HG03469 (cell line): ENCODE data around the gene KCNQ4.

Experiments
- ATAC-seq: cut with Tn5 transposase; IDR thresholded peaks from one replicate; pipeline ENCODE4 v1.9.1; 2021; ENCODE audit warnings: mild to moderate bottlenecking, moderate library complexity, moderate number of reproducible peaks; ENCODE audit not compliant: unreplicated experiment

The KCNQ4 gene

GRCh38 chr1:40776236-40777072 lies 7.1 kb upstream of the KCNQ4 start:
- no peak for ATAC-seq

DNA sequence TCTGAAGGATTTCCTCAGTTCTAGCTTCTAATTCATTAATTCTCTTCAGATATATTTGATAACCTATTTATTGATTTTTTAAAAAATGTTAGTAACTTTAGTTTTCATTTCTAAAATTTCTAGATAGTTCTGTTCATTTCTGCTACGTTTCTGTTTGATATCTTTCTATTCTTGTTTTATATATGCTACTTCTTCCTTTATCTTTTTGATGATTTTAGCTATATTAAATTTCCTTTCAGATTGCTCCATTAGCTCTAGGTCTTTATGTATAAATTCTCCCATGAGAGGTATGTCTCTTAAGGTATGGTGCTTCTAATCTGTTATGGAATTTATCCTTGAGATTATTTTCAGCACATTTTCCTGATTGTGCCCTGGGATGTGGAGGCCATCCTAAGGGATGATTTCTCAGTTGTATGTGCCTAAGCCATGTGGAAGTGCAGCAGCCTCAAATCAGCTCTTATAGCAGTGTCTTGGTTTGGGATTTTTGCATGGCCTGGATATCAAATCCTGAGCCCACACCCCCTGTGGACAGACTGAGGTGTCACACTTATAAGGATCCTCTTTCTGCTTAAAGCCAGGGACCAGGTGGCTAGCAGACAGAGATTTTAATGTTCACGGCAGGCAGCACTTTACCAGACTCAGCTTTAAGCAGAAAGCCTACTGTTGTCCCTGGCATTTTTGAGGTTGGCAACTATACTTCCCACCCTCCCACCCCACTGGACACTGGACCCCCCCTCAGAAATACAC lies 6.2 kb upstream of the KCNQ4 start:
- no peak for ATAC-seq

DNA sequence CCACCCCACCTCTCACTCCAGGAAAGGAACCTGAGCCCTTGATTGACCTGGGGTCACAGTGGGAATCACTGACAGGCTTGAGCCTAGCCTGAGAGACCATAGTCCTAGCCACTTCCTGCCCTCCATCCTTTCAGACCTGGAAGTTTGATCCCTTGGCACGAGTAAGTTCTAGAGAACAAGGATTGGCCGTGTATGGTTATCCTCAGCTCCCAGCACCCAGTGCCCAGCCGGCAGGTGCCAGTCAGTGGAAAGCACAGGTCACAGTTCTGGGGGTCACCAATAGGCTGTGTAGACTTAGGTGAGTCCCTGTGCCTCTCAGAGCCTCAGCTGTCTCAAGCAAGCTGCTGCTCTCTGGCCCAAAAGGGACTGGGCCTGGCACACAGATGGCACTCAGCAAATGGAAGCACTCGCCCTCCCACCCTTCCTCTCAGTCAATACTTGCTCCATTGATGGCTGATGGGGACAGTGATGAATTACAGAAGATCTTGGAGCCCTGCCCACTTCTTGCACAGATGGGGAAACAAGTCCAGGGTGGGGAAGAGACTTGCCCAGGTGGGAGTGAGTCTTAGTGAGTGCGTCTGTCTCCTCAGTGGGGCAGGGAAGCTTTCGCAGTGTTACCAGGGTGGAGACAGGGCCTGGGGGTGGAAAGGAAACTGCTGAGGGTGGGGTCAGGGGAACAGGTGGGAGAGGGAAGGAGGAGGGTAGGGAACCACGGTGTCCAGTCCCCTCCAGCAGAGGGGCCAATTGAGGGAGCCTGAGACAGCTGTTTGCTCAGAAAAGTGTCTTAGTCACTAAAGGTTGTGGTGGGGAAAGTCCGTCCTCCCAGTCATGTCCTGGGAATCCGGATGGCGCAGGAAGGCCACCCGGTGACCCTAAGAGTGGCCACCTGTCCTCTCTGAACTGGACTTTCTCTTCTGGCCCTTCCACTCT lies 2.6 kb upstream of the KCNQ4 start:
- ATAC-seq: no peak

DNA sequence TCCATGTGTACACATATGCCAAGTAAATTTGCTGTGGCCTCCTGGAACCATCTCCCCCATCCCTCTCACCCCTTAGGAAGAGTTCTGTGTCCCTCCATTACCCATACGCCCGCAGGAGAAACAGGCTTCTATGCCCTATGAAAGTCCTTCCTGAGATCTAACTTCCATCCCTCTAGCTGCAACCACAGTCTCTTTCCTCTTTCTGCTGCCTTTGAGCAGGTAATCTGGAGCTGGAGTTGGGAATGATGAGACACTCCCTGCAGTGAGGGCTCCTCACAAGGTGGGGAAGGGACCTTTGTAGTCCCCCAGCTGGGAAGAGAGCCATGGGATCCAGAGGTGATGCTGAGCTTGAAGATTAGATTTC lies 2.0 kb upstream of the KCNQ4 start:
- no peak for ATAC-seq

GRCh38 chr1:40782371-40782956 lies 1.1 kb upstream of the KCNQ4 start:
- no peak for ATAC-seq

- no peak for ATAC-seq
These were observed 669 bp downstream of the KCNQ4 start for GRCh38 chr1:40784141-40784770.

GRCh38 chr1:40784771-40785151 lies 1.2 kb downstream of the KCNQ4 start:
- ATAC-seq: no peak

DNA sequence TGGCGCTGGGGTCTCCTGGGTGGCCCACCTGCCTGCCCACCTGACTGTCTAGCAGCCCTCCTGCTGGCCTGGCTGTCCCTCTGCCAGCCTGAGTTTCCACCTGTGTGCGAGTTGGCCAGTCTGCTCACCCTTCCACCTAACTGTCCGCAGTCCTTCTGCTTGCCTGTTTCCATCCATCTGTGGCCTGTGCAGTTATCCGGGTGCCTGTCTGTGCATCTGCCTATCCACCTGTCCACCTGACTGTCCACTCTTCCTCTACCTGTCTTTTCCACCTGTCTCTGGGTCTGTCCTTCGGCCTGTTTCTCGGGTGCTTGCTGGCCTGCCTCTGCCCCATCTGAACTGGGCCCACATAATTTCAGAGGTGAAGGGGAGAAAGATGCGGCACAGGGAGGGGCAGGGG lies 1.9 kb downstream of the KCNQ4 start:
- ATAC-seq: no peak

GRCh38 chr1:40786171-40786994 lies 2.8 kb downstream of the KCNQ4 start:
- no peak for ATAC-seq

GRCh38 chr1:40786995-40787705 lies 3.6 kb downstream of the KCNQ4 start:
- no peak for ATAC-seq

- no peak for ATAC-seq
These were observed 4.4 kb downstream of the KCNQ4 start for GRCh38 chr1:40787737-40788560.

DNA sequence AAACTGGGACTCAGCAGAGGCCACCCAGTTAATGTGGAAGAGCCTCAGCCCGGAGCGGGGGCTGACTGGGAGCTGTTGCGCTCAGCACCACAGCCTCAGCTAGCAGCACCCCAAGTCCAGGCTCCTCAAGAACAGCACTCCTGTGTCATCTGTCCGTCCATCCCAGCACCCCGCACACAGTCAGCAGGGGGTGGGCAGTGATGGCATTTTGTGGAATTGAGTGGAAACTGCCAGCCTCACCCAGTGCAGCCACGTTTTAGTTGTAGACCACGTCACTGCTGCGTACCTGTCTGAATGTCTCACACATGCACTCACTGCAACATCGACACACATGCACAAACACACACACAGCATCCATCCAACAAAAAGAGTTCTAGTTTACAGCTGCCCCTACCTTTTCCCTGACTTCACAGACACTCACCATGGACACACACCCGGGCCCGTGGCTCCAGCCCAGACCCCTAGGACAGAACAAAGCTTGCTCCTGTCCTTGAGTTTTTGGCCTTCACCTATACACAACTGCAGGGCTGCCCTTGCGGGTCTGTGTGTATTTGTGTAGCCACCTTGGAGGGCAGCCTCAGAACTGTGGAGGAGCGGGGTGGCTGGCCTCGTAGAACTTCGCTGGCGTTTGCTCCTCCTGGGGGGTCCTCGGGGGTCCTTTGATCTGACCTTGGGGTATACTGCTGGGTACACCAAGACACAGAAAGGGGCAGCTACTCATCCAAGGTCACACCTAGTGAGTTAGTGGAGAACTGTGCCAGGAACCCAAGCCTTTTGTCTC lies 5.2 kb downstream of the KCNQ4 start:
- no peak for ATAC-seq

DNA sequence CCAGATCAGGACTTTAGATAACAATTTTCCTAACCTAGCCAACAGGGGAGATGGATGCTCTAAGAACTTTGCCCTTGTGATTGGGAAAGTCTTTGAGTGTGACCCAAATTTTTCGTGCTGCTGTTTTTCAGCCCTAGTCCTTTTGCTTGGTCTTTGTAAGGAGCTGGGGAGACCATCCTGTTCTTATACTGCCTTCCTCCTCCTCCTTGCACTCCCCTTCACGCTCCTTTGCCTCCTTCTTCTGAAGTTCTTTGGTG lies 5.7 kb downstream of the KCNQ4 start:
- ATAC-seq: no peak

- no peak for ATAC-seq
These were observed 6.3 kb downstream of the KCNQ4 start for GRCh38 chr1:40789661-40790430.

DNA sequence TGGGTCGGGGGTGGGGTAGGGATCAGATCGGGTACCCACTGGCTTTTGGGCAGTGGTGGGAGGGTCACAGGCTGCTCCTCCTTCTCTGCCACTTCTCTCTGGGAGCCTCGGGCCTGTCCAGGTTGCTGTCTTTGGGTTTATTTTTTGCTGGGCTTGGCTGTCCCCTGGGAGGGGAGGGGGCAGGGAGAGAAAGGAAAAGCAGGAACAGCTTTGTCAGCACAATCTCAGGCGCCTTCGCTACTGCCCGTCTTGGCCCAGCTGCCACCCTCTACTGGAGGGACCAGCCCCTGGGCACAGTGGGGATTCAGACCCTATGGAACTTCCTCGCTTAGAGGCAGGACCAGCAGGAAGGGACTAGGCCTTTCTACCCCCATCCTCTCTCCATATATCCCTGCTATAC lies 8.4 kb downstream of the KCNQ4 start:
- ATAC-seq: no peak

- no peak for ATAC-seq
These were observed 10.0 kb downstream of the KCNQ4 start for GRCh38 chr1:40793617-40794016.

DNA sequence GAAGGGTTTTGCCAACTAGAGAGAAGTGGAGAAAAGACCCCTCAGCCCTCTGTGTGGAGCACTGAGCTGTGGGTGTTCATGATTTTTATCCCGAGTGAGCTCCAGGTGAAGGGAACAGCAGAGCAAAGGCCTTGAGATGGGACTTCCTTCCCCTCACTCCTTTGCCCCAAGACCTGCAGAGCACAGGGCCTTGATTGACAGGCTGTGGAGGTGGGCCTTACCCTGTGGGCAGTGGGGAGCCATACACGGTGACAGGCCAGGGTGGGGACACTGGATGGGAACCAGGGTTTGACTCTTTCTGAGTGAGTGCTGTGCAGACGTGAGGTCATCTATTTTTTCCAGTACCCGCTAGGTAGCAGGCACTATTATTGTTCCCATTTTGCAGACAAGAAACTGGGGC lies 10.5 kb downstream of the KCNQ4 start:
- no peak for ATAC-seq
